ENCODE measurements around the gene CHAD. TPM values are rescaled to one million over a fixed set of nuclear protein-coding genes. Genes with fewer than 3 reads are reported as not detected.

CHAD gene
- total RNA-seq, 3 donors from 2014 or later = 2.3 to 5.6 TPM; not detected in 1

GRCh38 chr17:50464121-50464520, 4.6 kb downstream of the CHAD start:
- Histone ChIP-seq H3K4me1 (peaks cover under 1 to 6% of the 10 kb centered on the region in 2 donors), H3K4me3 (no peak overlapping the region), H3K9me3 (no peaks in the 10 kb centered on the region), H3K27ac (no peak overlapping the region), H3K36me3 (peaks cover 4% of the 10 kb centered on the region), H3K27me3 (no peaks in the 10 kb centered on the region)
- DNase-seq (ENCODE audit: low spot score in 2 of 2) = no peak
- intact Hi-C loops (cut with DNase I; ENCODE audit: low total_unique reads) = no loop called here
- TF ChIP-seq POLR2A (IDR thresholded peaks at IDR 0.05) = no peak
- no peak for TF ChIP-seq POLR2AphosphoS5 (IDR thresholded peaks at IDR 0.05)
- no peak for TF ChIP-seq CTCF (IDR thresholded peaks at IDR 0.05)

GRCh38 chr17:50462446-50462845, 6.2 kb downstream of the CHAD start:
- DNase-seq (ENCODE audit: low spot score in 2 of 2) = no peak
- Histone ChIP-seq H3K9me3 (no peaks in the 10 kb centered on the region), H3K36me3 (peaks cover 4% of the 10 kb centered on the region), H3K27ac (no peak overlapping the region), H3K4me3 (no peak overlapping the region), H3K27me3 (no peaks in the 10 kb centered on the region), H3K4me1 (no peaks in the 10 kb centered on the region)
- TF ChIP-seq CTCF (IDR thresholded peaks at IDR 0.05) (no peak), POLR2A (IDR thresholded peaks at IDR 0.05) (no peak), POLR2AphosphoS5 (IDR thresholded peaks at IDR 0.05) (no peak)
- intact Hi-C loops (cut with DNase I; ENCODE audit: low total_unique reads) = no loop called here

DNA sequence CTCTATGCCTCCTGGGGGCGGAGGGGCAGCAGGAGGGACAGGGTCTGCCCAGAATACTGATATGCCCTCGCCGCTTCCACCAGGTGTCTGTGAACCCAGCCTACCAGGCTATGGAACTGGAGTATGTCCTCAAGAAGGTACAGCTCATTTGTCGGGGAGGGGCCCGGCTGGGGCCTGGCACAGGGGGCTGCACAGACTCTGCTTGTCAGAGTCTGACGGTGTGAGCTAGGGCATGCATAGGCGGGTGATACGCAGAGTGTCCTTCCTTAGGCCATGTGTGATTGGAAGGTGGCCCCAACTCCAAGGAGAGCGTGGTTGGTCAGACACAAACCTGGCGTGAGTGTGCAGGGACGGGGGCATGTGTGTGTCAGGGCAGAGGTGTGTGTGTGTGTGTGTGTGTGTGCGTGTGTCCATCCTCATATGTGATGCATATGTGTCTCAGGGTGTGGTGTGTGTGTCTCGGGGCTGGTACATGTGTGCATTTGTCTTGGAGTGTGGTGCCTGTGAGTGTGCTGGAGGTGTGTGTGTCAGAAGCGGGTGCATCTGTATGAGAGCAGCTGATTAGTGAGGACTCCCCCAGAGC, 7.0 kb downstream of the CHAD start:
- intact Hi-C loops (cut with DNase I; ENCODE audit: low total_unique reads) = no loop called here

GRCh38 chr17:50460831-50461526, 7.7 kb downstream of the CHAD start:
- peaks cover 4% of the 10 kb centered on the region for H3K36me3 ChIP-seq
- H3K4me3 ChIP-seq = no peak overlapping the region
- intact Hi-C loops (cut with DNase I; ENCODE audit: low total_unique reads) = no loop called here
- H3K27ac ChIP-seq = no peak overlapping the region
- TF ChIP-seq CTCF (IDR thresholded peaks at IDR 0.05) (no peak), POLR2AphosphoS5 (IDR thresholded peaks at IDR 0.05) (no peak), POLR2A (IDR thresholded peaks at IDR 0.05) (no peak)
- DNase-seq (ENCODE audit: low spot score in 2 of 2) = no peak
- no peaks in the 10 kb centered on the region for H3K9me3 ChIP-seq
- H3K4me1 ChIP-seq = no peaks in the 10 kb centered on the region
- H3K27me3 ChIP-seq = no peaks in the 10 kb centered on the region

More for the DNA sequence above, 7.0 kb downstream of the CHAD start:
- Histone ChIP-seq H3K27me3 (no peaks in the 10 kb centered on the region), H3K4me1 (no peaks in the 10 kb centered on the region), H3K9me3 (no peaks in the 10 kb centered on the region), H3K36me3 (peaks cover 4% of the 10 kb centered on the region), H3K4me3 (no peak overlapping the region), H3K27ac (no peak overlapping the region)
- no peak for DNase-seq (ENCODE audit: low spot score in 2 of 2)
- TF ChIP-seq POLR2A (IDR thresholded peaks at IDR 0.05) (no peak), CTCF (IDR thresholded peaks at IDR 0.05) (no peak), POLR2AphosphoS5 (IDR thresholded peaks at IDR 0.05) (no peak)

DNA sequence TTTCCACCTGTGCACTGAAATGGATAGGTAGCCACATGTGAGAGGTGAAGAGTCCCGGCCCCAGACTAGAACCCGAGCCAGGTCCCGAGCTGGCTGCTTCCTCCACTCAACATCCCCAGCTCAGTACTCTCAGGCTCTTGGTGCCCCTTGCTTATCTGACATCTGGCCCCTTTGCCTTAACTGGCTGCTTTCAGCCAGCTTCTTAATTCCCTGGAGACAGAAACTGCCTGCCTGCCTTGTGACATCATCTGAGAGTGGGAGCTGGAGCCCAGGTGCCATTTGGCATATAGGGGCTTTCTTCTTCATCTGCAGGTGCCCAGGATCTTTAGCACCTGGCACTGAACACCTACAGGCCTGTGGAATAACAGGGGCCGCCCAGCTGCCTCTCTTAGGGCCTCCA, 8.9 kb downstream of the CHAD start:
- H3K27ac ChIP-seq = no peak overlapping the region
- TF ChIP-seq POLR2A (IDR thresholded peaks at IDR 0.05) (no peak), POLR2AphosphoS5 (IDR thresholded peaks at IDR 0.05) (no peak), CTCF (IDR thresholded peaks at IDR 0.05) (no peak)

More for the DNA sequence above, 8.9 kb downstream of the CHAD start:
- Histone ChIP-seq H3K36me3 (peaks cover 4% of the 10 kb centered on the region), H3K27me3 (no peaks in the 10 kb centered on the region), H3K4me3 (no peak overlapping the region), H3K4me1 (no peaks in the 10 kb centered on the region), H3K9me3 (no peaks in the 10 kb centered on the region)
- intact Hi-C loops (cut with DNase I; ENCODE audit: low total_unique reads) = no loop called here
- no peak for DNase-seq (ENCODE audit: low spot score in 2 of 2)
